Astrocyte (in vitro differentiated cells and primary cell): ENCODE data around the gene HINFP. TPM values are rescaled to one million over a fixed set of nuclear protein-coding genes. Genes with fewer than 3 reads are reported as not detected.

Experiments used
- DNase-seq: peaks from one replicate; pipeline ENCODE4 v3.0.0-alpha.2; 2010; ENCODE audit warnings: low read depth
- FAIRE-seq: peaks from 2 replicates; lab custom pipeline; 2011; peaks lifted over from hg19 to GRCh38; lab: Jason Lieb, UNC
- H2AFZ ChIP-seq: 2 replicates; pipeline ENCODE4 v1.6.0; 2012; ENCODE audit warnings: low read depth, low read length, inconsistent platforms
- H3K27ac ChIP-seq: 2 replicates; pipeline ENCODE4 v1.5.1; 2011; ENCODE audit warnings: low read depth, low read length, inconsistent platforms
- H3K27me3 ChIP-seq: 2 replicates; pipeline ENCODE4 v1.6.0; 2011; ENCODE audit warnings: low read length, inconsistent platforms; ENCODE audit not compliant: insufficient read depth
- H3K36me3 ChIP-seq: 2 replicates; pipeline ENCODE4 v1.5.1; 2011; ENCODE audit warnings: low read length, inconsistent platforms; ENCODE audit not compliant: insufficient read depth
- H3K4me1 ChIP-seq: 2 replicates; pipeline ENCODE4 v1.5.1; 2011; ENCODE audit warnings: low read length, inconsistent platforms; ENCODE audit not compliant: insufficient read depth
- H3K4me2 ChIP-seq: 2 replicates; pipeline ENCODE4 v1.6.0; 2012; ENCODE audit warnings: low read length, inconsistent platforms
- H3K4me3 ChIP-seq: 2 replicates; pipeline ENCODE4 v1.5.1; 2011; ENCODE audit warnings: low read depth, mild to moderate bottlenecking, low read length, inconsistent platforms; ENCODE audit not compliant: insufficient read depth
- H3K79me2 ChIP-seq: 2 replicates; pipeline ENCODE4 v1.6.0; 2012; ENCODE audit warnings: mild to moderate bottlenecking, low read length, inconsistent platforms; ENCODE audit not compliant: insufficient read depth
- H3K9ac ChIP-seq: 2 replicates; pipeline ENCODE4 v1.6.0; 2012; ENCODE audit warnings: mild to moderate bottlenecking, low read length, inconsistent platforms
- H3K9me3 ChIP-seq: 2 replicates; pipeline ENCODE4 v1.5.1; 2012; ENCODE audit warnings: low read depth, mild to moderate bottlenecking, low read length, inconsistent platforms; ENCODE audit not compliant: insufficient read depth
- H4K20me1 ChIP-seq: 2 replicates; pipeline ENCODE4 v1.6.0; 2012; ENCODE audit warnings: low read length, inconsistent platforms; ENCODE audit not compliant: insufficient read depth
- H3K27ac Mint-ChIP-seq: one replicate; pipeline ENCODE4 v1.8.0; 2021; ENCODE audit warnings: mild to moderate bottlenecking, mixed read lengths; ENCODE audit not compliant: unreplicated experiment
- H3K27me3 Mint-ChIP-seq: one replicate; pipeline ENCODE4 v1.8.0; 2021; ENCODE audit warnings: low read depth, mixed read lengths; ENCODE audit not compliant: unreplicated experiment
- H3K36me3 Mint-ChIP-seq: one replicate; pipeline ENCODE4 v1.8.0; 2021; ENCODE audit warnings: low read depth, mixed read lengths; ENCODE audit not compliant: unreplicated experiment
- H3K4me1 Mint-ChIP-seq: one replicate; pipeline ENCODE4 v1.8.0; 2021; ENCODE audit warnings: low read depth, mixed read lengths; ENCODE audit not compliant: unreplicated experiment
- H3K4me3 Mint-ChIP-seq: one replicate; pipeline ENCODE4 v1.8.0; 2021; ENCODE audit warnings: mild to moderate bottlenecking, moderate library complexity, mixed read lengths; ENCODE audit not compliant: unreplicated experiment
- H3K9me3 Mint-ChIP-seq: one replicate; pipeline ENCODE4 v1.8.0; 2021; ENCODE audit warnings: mild to moderate bottlenecking, mixed read lengths; ENCODE audit not compliant: unreplicated experiment
- CTCF ChIP-seq: IDR thresholded peaks from 2 replicates; pipeline ENCODE4 v1.5.1; 2011; ENCODE audit warnings: low read depth, mild to moderate bottlenecking, inconsistent platforms, low read length, moderate library complexity; ENCODE audit not compliant: insufficient read depth
- EZH2 ChIP-seq: IDR thresholded peaks from 2 replicates; pipeline ENCODE4 v1.6.1; 2012; ENCODE audit warnings: mild to moderate bottlenecking, low read length, inconsistent platforms; ENCODE audit not compliant: insufficient read depth
- total RNA-seq: library from RNA; stranded (reverse); gene quantifications from 2 replicates; pipeline ENCODE4 v1.2.1, GENCODE V29; 2021

HINFP gene
- total RNA-seq, 1 donor from 2014 or later, result 27.8 TPM

- H3K27me3 Mint-ChIP-seq, result no peaks in the 10 kb centered on the region
- Histone ChIP-seq H3K9ac (no peak overlapping the region), H3K4me2 (no peak overlapping the region), H4K20me1 (peaks cover 7% of the 10 kb centered on the region), H3K27ac (no peak overlapping the region), H3K9me3 (no peaks in the 10 kb centered on the region), H2AFZ (no peak overlapping the region), H3K27me3 (no peaks in the 10 kb centered on the region), H3K4me3 (no peak overlapping the region), H3K79me2 (peaks cover 22% of the 10 kb centered on the region), H3K36me3 (peaks cover 1% of the 10 kb centered on the region), H3K4me1 (peaks cover 16% of the 10 kb centered on the region)
- no peak overlapping the region for H3K4me3 Mint-ChIP-seq
- no peak overlapping the region for H3K27ac Mint-ChIP-seq
- DNase-seq (no peak), FAIRE-seq (no peak)
- no peaks in the 10 kb centered on the region for H3K9me3 Mint-ChIP-seq
- no peak for TF ChIP-seq EZH2
- TF ChIP-seq CTCF, result no peak
- peaks cover 6% of the 10 kb centered on the region for H3K4me1 Mint-ChIP-seq
- H3K36me3 Mint-ChIP-seq, result peaks cover 17% of the 10 kb centered on the region
Measured at GRCh38 chr11:119118946-119119345, 2.4 kb upstream of the HINFP start.

- Mint-ChIP-seq H3K9me3 (no peaks in the 10 kb centered on the region), H3K27me3 (no peaks in the 10 kb centered on the region), H3K4me3 (peak overlapping the region; percentile 98), H3K4me1 (peaks cover 6% of the 10 kb centered on the region), H3K27ac (peak overlapping the region; percentile 73), H3K36me3 (peaks cover 11% of the 10 kb centered on the region)
- H4K20me1 ChIP-seq, result peaks cover 7% of the 10 kb centered on the region
- peaks cover 7% of the 10 kb centered on the region for H3K36me3 ChIP-seq
- H3K9me3 ChIP-seq, result no peaks in the 10 kb centered on the region
- H3K27me3 ChIP-seq, result no peaks in the 10 kb centered on the region
- TF ChIP-seq EZH2 (no peak), CTCF (no peak)
- peaks cover 28% of the 10 kb centered on the region for H3K79me2 ChIP-seq
- peak overlapping the region; percentile 81 for H2AFZ ChIP-seq
- H3K4me3 ChIP-seq, result peak overlapping the region; percentile 61
- peak overlapping the region; percentile 87 for H3K4me2 ChIP-seq
- peak overlapping the region; percentile 69 for H3K27ac ChIP-seq
- peaks cover 16% of the 10 kb centered on the region for H3K4me1 ChIP-seq
- no peak for FAIRE-seq
- H3K9ac ChIP-seq, result peak overlapping the region; percentile 74
- DNase-seq, result peak; percentile 75
Measured at GRCh38 chr11:119120639-119121007, 757 bp upstream of the HINFP start.

- no peak for FAIRE-seq
- H3K27ac Mint-ChIP-seq, result peak overlapping the region; percentile 92
- H3K27me3 Mint-ChIP-seq, result no peaks in the 10 kb centered on the region
Measured at GRCh38 chr11:119121811-119122124, 388 bp downstream of the HINFP start.

More at GRCh38 chr11:119121811-119122124, 388 bp downstream of the HINFP start:
- Histone ChIP-seq H3K4me2 (peak overlapping the region; percentile 93), H3K4me3 (peak overlapping the region; percentile 94), H3K36me3 (peaks cover 7% of the 10 kb centered on the region), H3K27me3 (no peaks in the 10 kb centered on the region), H3K27ac (peak overlapping the region; percentile 66), H3K9ac (peak overlapping the region; percentile 91), H4K20me1 (peaks cover 11% of the 10 kb centered on the region), H3K9me3 (no peaks in the 10 kb centered on the region), H2AFZ (peak overlapping the region; percentile 91), H3K4me1 (peaks cover 16% of the 10 kb centered on the region), H3K79me2 (peaks cover 31% of the 10 kb centered on the region)
- TF ChIP-seq EZH2 (no peak), CTCF (no peak)
- Mint-ChIP-seq H3K9me3 (no peaks in the 10 kb centered on the region), H3K4me1 (peaks cover 6% of the 10 kb centered on the region), H3K4me3 (peak overlapping the region; percentile 98), H3K36me3 (peaks cover 10% of the 10 kb centered on the region)
- no peak for DNase-seq
